NT2/D1 (cell line): ENCODE results near the gene PDK1.

Experiments
- YY1 ChIP-seq: IDR thresholded peaks from 2 replicates; pipeline ENCODE4 v1.6.1; 2011; ENCODE audit not compliant: insufficient read length, insufficient read depth
- ZNF274 ChIP-seq: IDR thresholded peaks from 2 replicates; pipeline ENCODE4 v1.6.1; 2011; ENCODE audit warnings: mild to moderate bottlenecking, low read depth, low read length

GRCh38 chr2:172609488-172609887 lies 53.6 kb downstream of the PDK1 start:
- TF ChIP-seq ZNF274 (no peak), YY1 (no peak)
